HG02870 (cell line): ENCODE results near the gene GKN1.
"Not testable (repeated sequence)": the region's sequence is repeated elsewhere in the genome, so short reads cannot be mapped to it uniquely, and the experiment has no call there.

Experiments
- ATAC-seq: cut with Tn5 transposase; IDR thresholded peaks from one replicate; pipeline ENCODE4 v1.9.1; 2021; ENCODE audit warnings: mild to moderate bottlenecking, moderate library complexity; ENCODE audit not compliant: unreplicated experiment

Gene GKN1

GRCh38 chr2:68974251-68974650 lies at the start of gene GKN1:
GKN1 (plus strand) TSS chr2:68974636; CDS start chr2:68974678, 42 bp downstream.
- ATAC-seq = no peak

GRCh38 chr2:68925295-68925896 lies 49.0 kb upstream of the GKN1 start:
- no peak for ATAC-seq

GRCh38 chr2:68926796-68927195 lies 47.6 kb upstream of the GKN1 start:
- ATAC-seq = no peak

- no peak for ATAC-seq
Measured at GRCh38 chr2:68931149-68931711, 43.2 kb upstream of the GKN1 start.

GRCh38 chr2:68931799-68932198 lies 42.6 kb upstream of the GKN1 start:
- no peak for ATAC-seq

- no peak for ATAC-seq
Measured at GRCh38 chr2:68932402-68932801, 42.0 kb upstream of the GKN1 start.

GRCh38 chr2:68934021-68934420 lies 40.4 kb upstream of the GKN1 start:
- ATAC-seq = no peak

GRCh38 chr2:68935471-68935870 lies 39.0 kb upstream of the GKN1 start:
- no peak for ATAC-seq

GRCh38 chr2:68936427-68936826 lies 38.0 kb upstream of the GKN1 start:
- ATAC-seq = no peak

- no peak for ATAC-seq
Measured at GRCh38 chr2:68936889-68937288, 37.5 kb upstream of the GKN1 start.

- ATAC-seq = no peak
Measured at GRCh38 chr2:68937346-68938055, 36.9 kb upstream of the GKN1 start.

GRCh38 chr2:68938938-68939337 lies 35.5 kb upstream of the GKN1 start:
- ATAC-seq = no peak

GRCh38 chr2:68939962-68940361 lies 34.5 kb upstream of the GKN1 start:
- ATAC-seq = no peak

- no peak for ATAC-seq
Measured at GRCh38 chr2:68940369-68940768, 34.1 kb upstream of the GKN1 start.

- ATAC-seq = no peak
Measured at GRCh38 chr2:68942827-68943226, 31.6 kb upstream of the GKN1 start.

GRCh38 chr2:68943581-68944568 lies 30.6 kb upstream of the GKN1 start:
- ATAC-seq = no peak

- ATAC-seq = no peak
Measured at GRCh38 chr2:68946117-68946516, 28.3 kb upstream of the GKN1 start.

- ATAC-seq = no peak
Measured at GRCh38 chr2:68948710-68949109, 25.7 kb upstream of the GKN1 start.

- no peak for ATAC-seq
Measured at GRCh38 chr2:68951899-68952298, 22.5 kb upstream of the GKN1 start.

GRCh38 chr2:68952887-68953521 lies 21.4 kb upstream of the GKN1 start, which contains the start of gene GKN2:
GKN2 (minus strand) TSS chr2:68952893; CDS start chr2:68952861, 32 bp downstream.
- ATAC-seq = no peak

GRCh38 chr2:68955432-68955831 lies 19.0 kb upstream of the GKN1 start:
- ATAC-seq = not testable (repeated sequence)
